Peyer's patch (tissue), 4 donors: ENCODE measurements around the gene WNT6. TPM values are rescaled to one million over a fixed set of nuclear protein-coding genes. Genes with fewer than 3 reads are reported as not detected.

Experiments
- DNase-seq, 3 donors: peaks; one replicate each; pipeline ENCODE4 v3.0.0-alpha.2; 2017 to 2019
- H3K27ac ChIP-seq, 4 donors: fragments of 200-600 bp; sonication (generic); one replicate each; pipeline ENCODE4 v1.5.1; 2016 to 2019
- H3K27me3 ChIP-seq, 2 donors: fragments of 200-600 bp; sonication (generic); one replicate each; pipeline ENCODE4 v1.5.1; 2019
- H3K36me3 ChIP-seq, 3 donors: fragments of 200-600 bp; sonication (generic); one replicate each; pipeline ENCODE4 v1.5.1; 2016 to 2019
- H3K4me1 ChIP-seq, 4 donors: fragments of 200-600 bp; sonication (generic); one replicate each; pipeline ENCODE4 v1.5.1; 2016 to 2019
- H3K4me3 ChIP-seq, 4 donors: fragments of 200-600 bp; sonication (generic); 1 replicate in 3 of 4; 2 replicates in 1 of 4; pipeline ENCODE4 v1.5.1; 2016 to 2019; ENCODE audit warnings: mild to moderate bottlenecking in 1 of 4
- H3K9me3 ChIP-seq, 4 donors: fragments of 200-600 bp; sonication (generic); one replicate each; pipeline ENCODE4 v1.5.1; 2016 to 2019; ENCODE audit warnings: mild to moderate bottlenecking in 1 of 4
- CTCF ChIP-seq, 6 experiments: fragments of 450-650 bp in 4 of 6; fragments of 200-600 bp in 2 of 6; sonication (generic) in 1 of 6; IDR thresholded peaks; one replicate each; pipeline ENCODE4 v1.5.1; 2017 to 2019; ENCODE audit warnings: antibody characterized with exemption in 6 of 6, mild to moderate bottlenecking in 3 of 6, moderate library complexity in 1 of 6
- POLR2A ChIP-seq, 2 donors: fragments of 450-650 bp; IDR thresholded peaks; one replicate each; pipeline ENCODE4 v1.5.1; 2017; ENCODE audit warnings: antibody characterized with exemption in 2 of 2, mild to moderate bottlenecking in 2 of 2, moderate library complexity in 2 of 2
- total RNA-seq, 4 donors: library from RNA; depleted of rRNA; stranded (reverse); fragments of >200 nt; gene quantifications; one replicate each; pipeline ENCODE4 v1.1.0, GENCODE V29; 2016

WNT6 gene
- total RNA-seq, 4 donors from 2014 or later: not detected

GRCh38 chr2:218824004-218824403 lies 35.6 kb upstream of the WNT6 start:
- no peaks in the 10 kb centered on the region for H3K27me3 ChIP-seq
- H3K4me3 ChIP-seq: no peak overlapping the region
- H3K9me3 ChIP-seq: no peaks in the 10 kb centered on the region
- DNase-seq: no peak
- no peaks in the 10 kb centered on the region for H3K36me3 ChIP-seq
- TF ChIP-seq POLR2A (IDR thresholded peaks at IDR 0.05): no peak
- no peak for TF ChIP-seq CTCF (IDR thresholded peaks at IDR 0.05)
- H3K4me1 ChIP-seq: no peaks in the 10 kb centered on the region
- H3K27ac ChIP-seq: no peak overlapping the region

DNA sequence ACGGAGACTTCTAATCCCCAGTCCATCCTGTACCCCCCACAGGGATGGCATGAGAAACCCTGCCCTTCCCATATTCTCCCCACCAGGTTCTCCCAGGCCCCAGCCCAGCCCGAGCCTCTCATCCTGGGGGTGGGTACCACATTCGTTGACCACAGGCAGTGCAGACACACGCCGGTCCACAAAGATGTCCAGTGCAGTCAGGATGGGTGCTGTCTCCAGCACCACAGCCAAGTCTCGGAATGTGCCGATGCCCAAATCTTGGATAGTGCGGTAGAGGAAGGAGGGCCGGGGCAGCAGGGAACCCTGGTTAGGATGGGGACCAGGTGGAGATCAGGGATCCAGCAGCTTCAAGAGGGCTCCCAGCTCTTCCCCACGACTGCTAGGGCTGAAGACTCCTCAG lies 32.8 kb upstream of the WNT6 start:
- H3K4me3 ChIP-seq: no peak overlapping the region
- no peaks in the 10 kb centered on the region for H3K9me3 ChIP-seq
- no peak overlapping the region for H3K27ac ChIP-seq
- H3K27me3 ChIP-seq: no peaks in the 10 kb centered on the region
- H3K36me3 ChIP-seq: no peaks in the 10 kb centered on the region
- H3K4me1 ChIP-seq: no peaks in the 10 kb centered on the region
- DNase-seq: peak in 1 of 3 donors; percentile 25
- TF ChIP-seq CTCF (IDR thresholded peaks at IDR 0.05) (no peak), POLR2A (IDR thresholded peaks at IDR 0.05) (no peak)

- TF ChIP-seq CTCF (IDR thresholded peaks at IDR 0.05) (no peak), POLR2A (IDR thresholded peaks at IDR 0.05) (no peak)
- H3K27me3 ChIP-seq: no peaks in the 10 kb centered on the region
- no peaks in the 10 kb centered on the region for H3K9me3 ChIP-seq
- H3K4me3 ChIP-seq: no peak overlapping the region
- DNase-seq: peak in 1 of 3 donors; percentile 26
- no peak overlapping the region for H3K27ac ChIP-seq
- H3K4me1 ChIP-seq: no peaks in the 10 kb centered on the region
- H3K36me3 ChIP-seq: no peaks in the 10 kb centered on the region
These were observed 31.7 kb upstream of the WNT6 start for GRCh38 chr2:218827701-218828476.

- peak in 1 of 3 donors; percentile 17 for DNase-seq
- no peak overlapping the region for H3K27ac ChIP-seq
- H3K36me3 ChIP-seq: no peaks in the 10 kb centered on the region
- H3K27me3 ChIP-seq: no peaks in the 10 kb centered on the region
- no peaks in the 10 kb centered on the region for H3K4me1 ChIP-seq
- H3K9me3 ChIP-seq: no peaks in the 10 kb centered on the region
- H3K4me3 ChIP-seq: no peak overlapping the region
- TF ChIP-seq CTCF (IDR thresholded peaks at IDR 0.05) (no peak), POLR2A (IDR thresholded peaks at IDR 0.05) (no peak)
These were observed 31.2 kb upstream of the WNT6 start for GRCh38 chr2:218828477-218828778.

DNA sequence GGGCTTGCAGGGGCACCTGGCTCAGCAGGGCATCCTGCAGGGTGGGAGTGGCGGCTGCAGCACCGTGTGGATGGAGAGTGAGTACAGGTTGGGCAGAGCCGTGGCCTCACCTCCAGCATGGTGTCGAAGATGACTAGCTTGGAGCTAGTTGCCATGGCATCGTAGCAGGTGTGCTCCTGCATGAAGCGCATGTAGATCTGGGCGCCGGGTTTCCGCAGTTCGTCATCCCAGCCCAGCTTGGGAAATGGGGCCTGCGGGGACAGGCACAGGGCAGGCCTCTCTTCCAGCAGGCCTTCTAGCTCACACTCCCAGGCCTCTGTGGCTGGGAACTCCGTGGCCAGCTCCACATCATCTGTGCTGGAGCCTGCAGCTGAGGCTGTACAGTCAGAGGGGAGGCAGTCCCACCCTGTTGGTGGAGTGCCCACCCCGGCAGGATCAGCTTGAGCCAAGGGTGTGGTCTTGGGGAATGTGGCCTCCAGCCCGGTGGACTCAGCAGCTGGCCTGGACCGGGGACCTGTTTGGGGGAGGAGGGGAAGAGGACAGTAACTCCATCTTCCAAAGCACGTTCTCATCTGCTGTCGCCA lies 29.6 kb upstream of the WNT6 start:
- Histone ChIP-seq H3K9me3 (no peaks in the 10 kb centered on the region), H3K27ac (no peak overlapping the region), H3K4me3 (no peak overlapping the region), H3K36me3 (no peaks in the 10 kb centered on the region), H3K4me1 (no peaks in the 10 kb centered on the region), H3K27me3 (no peaks in the 10 kb centered on the region)
- no peak for TF ChIP-seq POLR2A (IDR thresholded peaks at IDR 0.05)
- TF ChIP-seq CTCF (IDR thresholded peaks at IDR 0.05): no peak
- peak in 1 of 3 donors; percentile 39 for DNase-seq
